Measurements from ENCODE around the gene ALOX15. TPM values are rescaled to one million over a fixed set of nuclear protein-coding genes. Genes with fewer than 3 reads are reported as not detected.

Gene ALOX15
- total and polyA plus RNA-seq, 10 donors = 0.04 to 2.6 (median 0.70) TPM; not detected in 1

DNA sequence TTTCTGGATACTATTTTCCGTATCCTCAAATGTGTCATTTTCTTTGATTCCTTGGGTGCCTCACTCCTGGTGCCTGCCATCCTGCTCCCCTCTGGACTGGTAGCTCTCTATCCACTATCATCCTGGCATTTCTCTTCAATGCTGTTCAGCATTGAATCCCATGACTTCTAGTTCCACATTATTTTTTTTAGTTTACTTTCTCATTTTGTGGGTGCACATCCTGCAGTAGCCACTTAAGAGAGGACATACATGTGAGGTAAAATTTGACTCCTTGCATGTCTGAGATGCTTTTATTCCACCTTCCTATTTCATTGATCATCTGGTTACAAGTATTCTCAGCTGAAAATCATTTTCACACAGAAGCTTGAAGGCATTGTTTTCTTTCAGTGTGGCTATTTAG lies 19.1 kb downstream of the ALOX15 start:
- Histone ChIP-seq H3K9me3 (peaks cover 0 to 16% (median 13%) of the 10 kb centered on the region in 8 donors), H3K27ac (no peak overlapping the region), H3K4me1 (peaks cover 0 to 12% (median 0%) of the 10 kb centered on the region in 6 donors), H3K36me3 (no peaks in the 10 kb centered on the region), H3K27me3 (replicated peaks in 1 of 7) (peaks cover 0 to 15% (median 0%) of the 10 kb centered on the region in 7 donors), H3K4me3 (no peak overlapping the region)
- no peak for TF ChIP-seq POLR2A (IDR thresholded peaks at IDR 0.05)
- TF ChIP-seq POLR2AphosphoS5 (IDR thresholded peaks at IDR 0.05) = no peak
- TF ChIP-seq, protein P1, sequence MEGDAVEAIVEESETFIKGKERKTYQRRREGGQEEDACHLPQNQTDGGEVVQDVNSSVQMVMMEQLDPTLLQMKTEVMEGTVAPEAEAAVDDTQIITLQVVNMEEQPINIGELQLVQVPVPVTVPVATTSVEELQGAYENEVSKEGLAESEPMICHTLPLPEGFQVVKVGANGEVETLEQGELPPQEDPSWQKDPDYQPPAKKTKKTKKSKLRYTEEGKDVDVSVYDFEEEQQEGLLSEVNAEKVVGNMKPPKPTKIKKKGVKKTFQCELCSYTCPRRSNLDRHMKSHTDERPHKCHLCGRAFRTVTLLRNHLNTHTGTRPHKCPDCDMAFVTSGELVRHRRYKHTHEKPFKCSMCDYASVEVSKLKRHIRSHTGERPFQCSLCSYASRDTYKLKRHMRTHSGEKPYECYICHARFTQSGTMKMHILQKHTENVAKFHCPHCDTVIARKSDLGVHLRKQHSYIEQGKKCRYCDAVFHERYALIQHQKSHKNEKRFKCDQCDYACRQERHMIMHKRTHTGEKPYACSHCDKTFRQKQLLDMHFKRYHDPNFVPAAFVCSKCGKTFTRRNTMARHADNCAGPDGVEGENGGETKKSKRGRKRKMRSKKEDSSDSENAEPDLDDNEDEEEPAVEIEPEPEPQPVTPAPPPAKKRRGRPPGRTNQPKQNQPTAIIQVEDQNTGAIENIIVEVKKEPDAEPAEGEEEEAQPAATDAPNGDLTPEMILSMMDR (IDR thresholded peaks at IDR 0.05 in 8 of 11, conservative IDR thresholded peaks at IDR 0.05 in 3 of 11) = no peak
- 92 to 97% (median 95%) methylated on average over 1 of the region's 1 CpG for WGBS, 5 donors
- no peak for DNase-seq
- intact Hi-C loops (cut with DNase I; ENCODE audit: low total_unique reads) = loop anchor here (5.0 to 10.0 kb wide), 2 partner anchors 55 to 408 kb away; no protein-coding TSS in a partner anchor

DNA sequence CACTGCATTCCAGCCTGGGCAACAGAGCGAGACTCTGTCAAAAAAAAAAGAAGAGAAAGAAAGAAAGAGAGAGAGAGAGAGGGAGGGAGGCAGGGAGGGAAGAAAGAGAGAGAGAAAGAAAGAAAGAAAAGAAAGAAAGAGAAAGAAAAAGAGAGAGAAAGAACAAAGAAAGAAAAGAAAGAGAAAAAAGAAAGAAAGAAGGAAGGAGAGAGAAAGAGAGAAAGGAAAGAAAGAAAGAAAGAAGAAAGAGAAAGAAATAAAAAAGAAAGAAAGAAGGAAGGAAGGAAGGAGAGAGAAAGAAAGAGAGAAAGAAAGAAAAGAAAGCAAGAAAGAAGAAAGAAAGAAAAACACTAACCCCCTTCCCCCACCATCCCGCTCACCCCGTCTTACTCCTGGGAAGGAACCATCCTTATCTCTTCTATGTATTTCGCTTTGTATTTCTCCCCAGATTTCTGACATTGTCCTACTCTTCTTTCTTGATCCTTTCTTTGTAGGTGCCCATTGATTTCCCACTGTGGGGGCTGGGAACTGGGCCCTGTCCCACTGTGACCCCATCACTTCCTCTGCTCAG lies 20.9 kb downstream of the ALOX15 start:
- no peaks in the 10 kb centered on the region for H3K36me3 ChIP-seq
- no peak overlapping the region for H3K4me3 ChIP-seq
- H3K4me1 ChIP-seq = peaks cover 0 to 5% (median 0%) of the 10 kb centered on the region in 6 donors
- H3K27ac ChIP-seq = no peak overlapping the region
- H3K9me3 ChIP-seq = peaks cover 0 to 16% (median 13%) of the 10 kb centered on the region in 8 donors
- intact Hi-C loops (cut with DNase I; ENCODE audit: low total_unique reads) = loop anchor here (5.0 to 10.0 kb wide), 2 partner anchors 53 to 406 kb away; no protein-coding TSS in a partner anchor
- DNase-seq = no peak
- H3K27me3 ChIP-seq (replicated peaks in 1 of 7) = peaks cover 0 to 20% (median 0%) of the 10 kb centered on the region in 7 donors
- no peak for TF ChIP-seq POLR2A (IDR thresholded peaks at IDR 0.05)
- WGBS, 5 donors = 90 to 99% (median 96%) methylated on average over 4 of the region's 4 CpGs

DNA sequence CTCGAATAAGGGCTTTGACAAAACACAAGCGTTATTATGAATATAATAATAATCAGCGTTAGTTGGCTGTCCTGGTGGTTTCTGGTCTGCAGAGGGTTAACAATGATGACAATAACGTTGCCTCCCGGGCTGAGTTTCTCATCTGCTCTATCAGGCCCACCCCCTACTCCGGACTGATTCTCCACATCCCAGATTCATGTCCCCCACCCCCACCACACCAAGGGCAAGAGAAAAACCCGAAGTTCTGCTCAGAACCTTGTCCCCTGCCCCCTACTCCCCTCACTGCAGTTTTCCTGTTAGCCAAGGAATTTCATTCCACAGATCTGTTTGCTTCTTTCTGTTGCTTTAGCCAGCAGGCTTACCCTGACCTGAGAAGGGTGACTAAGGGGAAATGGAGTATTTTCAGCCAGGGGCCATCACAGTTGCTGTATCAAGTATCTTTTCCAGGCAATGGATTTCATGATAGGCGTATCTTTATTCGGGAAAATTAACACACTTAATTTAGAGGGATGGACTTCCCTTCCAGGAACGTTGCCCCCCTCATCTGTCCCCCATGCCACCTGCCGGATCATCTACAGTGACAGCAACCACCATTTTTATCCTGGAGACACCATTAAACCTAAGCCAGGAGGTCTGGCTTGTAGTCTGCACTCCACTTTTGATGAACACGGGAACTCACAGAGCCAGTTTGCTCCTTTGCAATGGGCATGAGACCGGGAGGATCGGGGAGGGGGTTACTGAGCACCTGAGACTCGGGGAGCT lies 23.7 kb downstream of the ALOX15 start:
- Histone ChIP-seq H3K27me3 (replicated peaks in 1 of 7) (peaks cover 0 to 20% (median 0%) of the 10 kb centered on the region in 7 donors), H3K4me1 (no peaks in the 10 kb centered on the region), H3K9me3 (peaks cover 0 to 16% (median 13%) of the 10 kb centered on the region in 8 donors), H3K36me3 (no peaks in the 10 kb centered on the region), H3K4me3 (no peak overlapping the region), H3K27ac (no peak overlapping the region)
- TF ChIP-seq POLR2AphosphoS5 (IDR thresholded peaks at IDR 0.05) = no peak
- TF ChIP-seq, protein P1 (IDR thresholded peaks at IDR 0.05 in 8 of 11, conservative IDR thresholded peaks at IDR 0.05 in 3 of 11) = no peak
- TF ChIP-seq POLR2A (IDR thresholded peaks at IDR 0.05) = no peak
- DNase-seq = no peak
- 60 to 69% (median 63%) methylated on average over 15 of the region's 15 CpGs for WGBS, 5 donors
- intact Hi-C loops (cut with DNase I; ENCODE audit: low total_unique reads) = no loop called here

GRCh38 chr17:4617090-4617489 lies 24.4 kb downstream of the ALOX15 start:
- DNase-seq = no peak
- intact Hi-C loops (cut with DNase I; ENCODE audit: low total_unique reads) = no loop called here
- Histone ChIP-seq H3K4me3 (no peak overlapping the region), H3K4me1 (no peaks in the 10 kb centered on the region), H3K9me3 (peaks cover 0 to 10% (median 7%) of the 10 kb centered on the region in 8 donors), H3K27me3 (replicated peaks in 1 of 7) (peaks cover 0 to 20% (median 0%) of the 10 kb centered on the region in 7 donors), H3K36me3 (no peaks in the 10 kb centered on the region), H3K27ac (no peak overlapping the region)
- WGBS, 5 donors = 82 to 91% (median 90%) methylated on average over 12 to 17 of the region's 17 CpGs
- TF ChIP-seq, protein P1 (IDR thresholded peaks at IDR 0.05 in 8 of 11, conservative IDR thresholded peaks at IDR 0.05 in 3 of 11) = no peak
- no peak for TF ChIP-seq POLR2A (IDR thresholded peaks at IDR 0.05)

All from spleen (tissue), 11 donors.